MV-4-11 (cell line): ENCODE data around the gene UNC119B.

Source experiments
- DNase-seq: peaks from one replicate; lab custom pipeline; 2025; lab: John Stamatoyannopoulos, UW

Gene UNC119B

DNA sequence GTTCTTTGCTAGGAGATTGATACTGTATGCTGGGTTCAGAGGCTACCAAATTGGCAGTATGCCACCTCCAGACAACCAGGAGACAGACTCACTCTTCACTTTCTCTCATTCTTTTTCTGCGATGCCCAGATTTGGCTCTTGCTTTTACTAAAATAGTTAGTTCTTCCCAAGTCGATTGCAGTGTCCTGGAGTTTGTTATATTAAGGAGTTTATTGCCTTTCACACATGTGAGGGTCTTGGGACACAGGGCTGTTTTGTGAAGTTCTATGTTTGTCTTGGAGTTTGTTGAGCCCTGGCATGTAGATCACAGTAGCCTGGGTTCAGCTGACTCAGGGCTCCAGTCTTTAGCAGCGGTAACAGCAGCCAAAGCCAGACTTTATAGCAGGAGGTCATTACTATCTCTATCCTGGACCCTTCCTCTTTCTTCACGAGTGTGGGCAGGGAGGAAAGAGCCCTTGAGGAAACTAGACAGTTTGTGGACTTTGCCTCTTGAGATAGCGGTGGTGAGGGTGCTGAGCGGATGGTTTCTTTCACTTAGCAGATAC, 21.7 kb upstream of the UNC119B start:
- peak; percentile 37 for DNase-seq

DNA sequence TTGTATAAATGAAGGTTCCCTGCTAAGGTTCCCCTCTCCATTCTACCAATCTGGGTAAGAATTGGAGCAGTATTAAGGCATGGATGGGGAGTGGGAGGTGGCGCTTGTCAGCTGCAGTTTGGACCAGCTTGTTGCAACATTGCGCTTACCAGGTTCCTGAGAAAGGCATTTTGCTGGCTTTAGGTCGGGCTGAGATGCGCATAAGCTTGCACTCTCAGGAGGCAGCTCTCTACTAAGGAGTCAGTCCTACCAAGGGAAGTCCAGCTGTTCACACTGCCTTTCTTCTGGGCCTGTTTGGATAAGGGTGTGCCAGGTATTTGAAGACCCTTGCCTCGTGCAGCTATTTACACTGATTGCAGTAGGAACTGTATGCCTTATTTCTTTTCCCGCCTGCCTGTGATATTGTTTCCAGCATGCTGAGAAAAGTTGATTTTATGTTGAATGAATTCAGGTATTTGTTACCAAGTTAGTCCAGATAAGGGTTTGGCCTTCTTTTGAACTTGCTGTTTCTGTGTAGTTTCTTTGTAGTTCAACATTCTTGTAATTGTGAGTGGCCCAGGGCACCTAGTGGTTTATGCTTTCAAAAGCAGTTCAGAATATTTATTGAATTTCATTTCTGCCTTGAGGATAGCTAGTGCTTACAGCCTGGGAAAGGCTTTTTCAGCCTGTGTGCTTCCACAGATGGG, 20.7 kb upstream of the UNC119B start:
- DNase-seq, result no peak

GRCh38 chr12:120690083-120690450, 20.2 kb upstream of the UNC119B start:
- no peak for DNase-seq

- no peak for DNase-seq
Measured at GRCh38 chr12:120690978-120691377, 19.3 kb upstream of the UNC119B start.

- no peak for DNase-seq
Measured at GRCh38 chr12:120692524-120693033, 17.7 kb upstream of the UNC119B start.

DNA sequence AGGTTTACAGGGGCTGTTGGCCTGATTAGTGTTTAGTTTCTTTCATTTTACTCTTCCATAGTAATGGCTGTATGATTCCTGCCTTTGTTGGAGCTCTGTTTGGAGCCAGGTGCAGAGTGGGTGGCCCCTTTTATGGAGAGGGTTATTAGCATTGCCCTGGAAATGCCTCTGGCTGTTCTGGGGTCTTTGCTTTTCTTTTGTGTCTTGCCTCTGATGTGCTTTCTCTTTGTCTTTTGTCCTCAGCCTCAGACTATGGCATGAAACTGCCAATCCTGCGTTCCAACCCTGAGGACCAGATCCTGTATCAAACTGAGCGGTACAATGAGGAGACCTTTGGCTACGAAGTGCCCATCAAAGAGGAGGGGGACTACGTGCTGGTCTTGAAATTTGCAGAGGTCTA, 16.4 kb upstream of the UNC119B start:
- DNase-seq, result no peak

DNA sequence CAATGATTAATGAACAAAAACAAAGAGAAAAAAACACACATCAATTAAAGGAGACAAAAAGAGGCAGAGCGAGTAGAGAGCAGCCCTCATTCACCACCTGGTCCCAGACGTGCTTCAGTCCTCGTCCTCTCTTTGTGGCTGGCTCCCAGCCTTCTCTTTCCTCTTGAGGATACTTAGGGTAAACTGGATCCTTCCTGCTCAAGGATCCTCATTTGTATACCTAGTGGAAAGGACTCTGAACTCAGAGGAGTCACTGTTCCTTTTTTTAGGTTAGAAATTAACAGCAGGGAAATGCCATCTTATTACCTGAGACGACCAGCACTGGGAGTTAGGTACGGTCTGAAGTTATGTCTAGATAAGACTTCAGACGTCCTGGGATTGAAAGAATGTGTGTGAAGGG, 13.6 kb upstream of the UNC119B start:
- no peak for DNase-seq

DNA sequence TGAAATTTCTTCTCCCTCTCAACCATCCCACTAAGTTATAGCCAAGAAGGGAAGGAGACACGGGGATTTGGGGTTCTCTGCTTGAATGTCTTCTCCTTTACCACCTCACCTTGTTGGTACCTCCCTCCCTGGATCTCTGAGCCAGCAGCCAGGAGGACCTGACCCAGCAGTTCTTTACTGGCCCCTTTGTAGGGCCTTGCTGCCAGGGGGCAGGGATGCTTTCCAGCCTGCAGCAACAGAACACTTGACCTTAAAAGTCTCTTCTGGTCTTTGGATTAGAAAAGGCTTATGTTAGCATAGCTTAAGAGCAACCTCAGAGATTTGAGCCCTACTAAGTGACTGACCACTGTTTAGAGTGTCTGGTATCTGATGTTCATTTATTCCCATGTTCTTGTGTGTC, 12.9 kb upstream of the UNC119B start:
- no peak for DNase-seq

- DNase-seq, result peak; percentile 58
Measured at GRCh38 chr12:120698665-120699064, 11.6 kb upstream of the UNC119B start.

DNA sequence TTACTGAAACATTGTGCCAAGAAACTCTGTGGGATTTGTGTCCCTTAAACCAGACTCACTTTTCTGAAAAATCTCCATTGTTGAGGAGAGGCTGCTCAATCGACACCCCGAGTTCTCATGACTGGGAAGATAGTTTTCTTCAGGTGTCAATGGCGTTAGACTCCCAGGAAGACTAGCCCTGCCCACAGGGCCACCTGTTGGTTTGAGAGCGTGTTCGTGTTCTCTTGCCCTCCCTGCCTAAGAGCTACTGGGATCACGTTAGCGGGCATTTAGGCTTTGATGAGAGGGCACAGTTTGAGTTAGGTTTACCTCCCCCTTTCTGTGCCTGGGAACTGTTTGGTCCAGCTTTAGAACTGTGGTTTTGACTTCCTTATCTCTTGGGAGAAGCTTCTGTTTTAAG, 10.7 kb upstream of the UNC119B start:
- DNase-seq, result no peak

- DNase-seq, result no peak
Measured at GRCh38 chr12:120700886-120701285, 9.4 kb upstream of the UNC119B start.

DNA sequence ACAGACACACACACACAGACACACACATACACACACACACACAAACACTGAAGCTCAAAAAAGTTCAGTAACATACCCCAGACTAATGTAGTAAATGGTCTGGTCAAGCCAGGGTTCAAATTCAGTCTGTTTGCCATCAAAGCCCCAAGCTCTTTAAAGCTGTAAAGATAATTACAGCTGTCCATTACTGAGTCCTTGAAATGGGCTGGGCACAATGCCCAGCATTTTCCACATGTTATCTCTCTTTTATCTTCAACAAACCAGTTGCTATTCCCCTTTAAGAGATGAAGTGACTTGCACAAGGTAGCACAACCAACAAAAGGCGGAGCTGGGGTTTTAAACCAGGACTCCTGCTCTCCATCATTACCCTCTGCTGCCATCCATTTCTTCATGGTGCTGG, 7.6 kb upstream of the UNC119B start:
- DNase-seq, result no peak

- no peak for DNase-seq
Measured at GRCh38 chr12:120703311-120703942, 6.8 kb upstream of the UNC119B start.

GRCh38 chr12:120705618-120706017, 4.6 kb upstream of the UNC119B start:
- DNase-seq, result no peak

- DNase-seq, result no peak
Measured at GRCh38 chr12:120706029-120706428, 4.2 kb upstream of the UNC119B start.

DNA sequence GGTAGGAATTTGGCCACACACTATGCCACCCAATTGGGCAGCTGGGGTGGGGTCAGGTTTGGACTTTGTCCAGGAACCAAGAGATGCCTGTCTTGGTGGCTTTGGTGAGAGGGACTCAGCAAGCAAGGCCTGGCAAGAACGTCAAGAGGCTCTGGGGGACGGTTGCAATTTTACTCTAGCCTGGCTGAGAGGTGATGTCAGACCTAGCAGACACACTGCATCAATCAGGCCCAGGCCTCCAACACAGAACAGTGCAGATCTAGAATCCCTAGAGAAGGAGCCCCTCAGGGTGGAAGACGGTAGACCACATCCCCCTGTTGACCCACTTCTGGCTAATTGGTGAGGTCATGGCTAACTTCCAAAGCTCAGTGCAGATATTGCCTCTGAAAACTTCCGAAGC, 1.6 kb upstream of the UNC119B start:
- no peak for DNase-seq

GRCh38 chr12:120710805-120711296, 593 bp downstream of the UNC119B start:
- DNase-seq, result peak; percentile 13

DNA sequence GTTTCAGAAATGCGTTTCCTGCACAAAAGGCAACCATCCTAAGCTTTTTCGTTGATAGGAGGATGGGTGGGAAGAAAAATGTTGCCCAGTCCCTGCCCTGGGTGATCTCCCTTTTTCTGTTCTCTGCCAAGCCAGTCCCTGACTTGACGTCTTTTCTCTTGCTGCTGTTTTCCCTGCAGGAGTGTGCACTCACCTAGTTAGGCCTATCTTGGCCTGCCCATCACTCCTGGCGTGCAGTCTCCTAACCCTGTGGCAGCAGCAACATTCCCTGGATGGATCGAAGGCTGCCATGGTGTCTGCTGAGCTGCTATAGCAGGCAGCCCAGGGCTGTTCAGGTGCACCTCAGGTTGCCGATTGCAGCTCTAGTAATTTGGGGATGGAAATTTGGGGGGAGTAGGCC, 1.2 kb downstream of the UNC119B start:
- no peak for DNase-seq

- no peak for DNase-seq
Measured at GRCh38 chr12:120712610-120713009, 2.4 kb downstream of the UNC119B start.

DNA sequence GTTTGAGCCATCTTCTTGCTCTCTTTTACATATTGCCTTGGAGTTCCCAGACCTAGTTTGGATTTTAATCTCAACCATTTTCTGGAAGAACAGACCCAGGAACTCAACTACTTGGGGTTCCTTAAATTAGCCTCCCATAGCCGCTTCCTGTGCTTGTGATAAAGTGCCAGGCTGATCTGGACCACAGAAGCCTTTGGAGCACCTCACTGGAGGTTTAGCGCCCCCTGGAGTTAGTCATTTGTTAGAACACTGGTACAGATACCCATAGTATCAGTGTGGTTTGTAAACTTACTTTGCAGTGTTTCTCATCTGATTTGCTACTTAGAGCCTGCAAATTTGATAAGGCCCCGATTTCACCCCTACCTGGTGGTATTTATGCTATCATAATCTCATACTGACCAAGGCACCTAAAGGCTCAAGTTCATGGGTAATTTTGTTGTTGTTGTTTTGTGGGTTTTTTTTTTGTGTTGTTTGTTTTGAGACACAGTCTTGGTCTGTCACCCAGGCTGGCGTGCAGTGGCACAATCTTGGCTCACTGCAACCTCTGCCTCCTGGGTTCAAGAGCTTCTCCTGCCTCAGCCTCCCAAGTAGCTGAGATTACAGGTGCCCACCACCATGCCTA, 3.7 kb downstream of the UNC119B start:
- DNase-seq, result peak; percentile 83

GRCh38 chr12:120718055-120718454, 7.8 kb downstream of the UNC119B start:
- DNase-seq, result no peak

DNA sequence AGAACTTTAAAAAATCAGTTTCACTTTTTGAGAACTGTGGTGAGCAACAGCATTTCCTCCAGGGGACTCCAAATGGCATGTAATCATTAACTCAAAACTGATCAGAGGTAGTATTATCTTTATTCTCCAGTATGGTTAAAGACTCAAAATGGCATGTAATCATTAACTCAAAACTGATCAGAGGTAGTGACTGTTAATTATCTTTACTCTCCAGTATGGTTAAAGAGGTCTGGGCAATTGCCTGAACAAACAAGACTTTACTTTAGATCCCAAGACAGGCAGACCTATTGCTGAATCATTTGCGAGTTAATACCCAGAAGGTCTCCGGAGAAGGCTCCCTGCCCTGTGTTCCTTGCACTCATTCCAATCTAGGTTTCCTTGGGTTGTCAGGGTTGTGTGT, 8.8 kb downstream of the UNC119B start:
- no peak for DNase-seq
